ENCODE results near the gene GTPBP3.

Gene GTPBP3

GRCh38 chr19:17321655-17322489 lies 15.5 kb upstream of the GTPBP3 start:
- no peak for TF ChIP-seq CTCF (conservative IDR thresholded peaks at IDR 0.05; ENCODE audit: low read depth, low read length)
- no peak overlapping the region for H3K4me3 ChIP-seq (ENCODE audit: low read depth, low read length)
- no peak for DNase-seq (ENCODE audit: low read depth)

GRCh38 chr19:17322854-17323253 lies 14.5 kb upstream of the GTPBP3 start:
- no peak overlapping the region for H3K4me3 ChIP-seq (ENCODE audit: low read depth, low read length)
- TF ChIP-seq CTCF (conservative IDR thresholded peaks at IDR 0.05; ENCODE audit: low read depth, low read length) = no peak
- DNase-seq (ENCODE audit: low read depth) = no peak

- H3K4me3 ChIP-seq (ENCODE audit: low read depth, low read length) = peak overlapping the region; percentile 3
- no peak for DNase-seq (ENCODE audit: low read depth)
- TF ChIP-seq CTCF (conservative IDR thresholded peaks at IDR 0.05; ENCODE audit: low read depth, low read length) = no peak
Measured at GRCh38 chr19:17323300-17323963, 13.9 kb upstream of the GTPBP3 start.

- no peak for TF ChIP-seq CTCF (conservative IDR thresholded peaks at IDR 0.05; ENCODE audit: low read depth, low read length)
- no peak for DNase-seq (ENCODE audit: low read depth)
- H3K4me3 ChIP-seq (ENCODE audit: low read depth, low read length) = peak overlapping the region; percentile 3
Measured at GRCh38 chr19:17323964-17324332, 13.4 kb upstream of the GTPBP3 start.

- TF ChIP-seq CTCF (conservative IDR thresholded peaks at IDR 0.05; ENCODE audit: low read depth, low read length) = no peak
- no peak overlapping the region for H3K4me3 ChIP-seq (ENCODE audit: low read depth, low read length)
- DNase-seq (ENCODE audit: low read depth) = no peak
Measured at GRCh38 chr19:17324357-17325114, 12.8 kb upstream of the GTPBP3 start.

- no peak for DNase-seq (ENCODE audit: low read depth)
- no peak for TF ChIP-seq CTCF (conservative IDR thresholded peaks at IDR 0.05; ENCODE audit: low read depth, low read length)
- H3K4me3 ChIP-seq (ENCODE audit: low read depth, low read length) = no peak overlapping the region
Measured at GRCh38 chr19:17325133-17325532, 12.2 kb upstream of the GTPBP3 start.
